ENCODE results near the gene CDH22.

CDH22 gene

DNA sequence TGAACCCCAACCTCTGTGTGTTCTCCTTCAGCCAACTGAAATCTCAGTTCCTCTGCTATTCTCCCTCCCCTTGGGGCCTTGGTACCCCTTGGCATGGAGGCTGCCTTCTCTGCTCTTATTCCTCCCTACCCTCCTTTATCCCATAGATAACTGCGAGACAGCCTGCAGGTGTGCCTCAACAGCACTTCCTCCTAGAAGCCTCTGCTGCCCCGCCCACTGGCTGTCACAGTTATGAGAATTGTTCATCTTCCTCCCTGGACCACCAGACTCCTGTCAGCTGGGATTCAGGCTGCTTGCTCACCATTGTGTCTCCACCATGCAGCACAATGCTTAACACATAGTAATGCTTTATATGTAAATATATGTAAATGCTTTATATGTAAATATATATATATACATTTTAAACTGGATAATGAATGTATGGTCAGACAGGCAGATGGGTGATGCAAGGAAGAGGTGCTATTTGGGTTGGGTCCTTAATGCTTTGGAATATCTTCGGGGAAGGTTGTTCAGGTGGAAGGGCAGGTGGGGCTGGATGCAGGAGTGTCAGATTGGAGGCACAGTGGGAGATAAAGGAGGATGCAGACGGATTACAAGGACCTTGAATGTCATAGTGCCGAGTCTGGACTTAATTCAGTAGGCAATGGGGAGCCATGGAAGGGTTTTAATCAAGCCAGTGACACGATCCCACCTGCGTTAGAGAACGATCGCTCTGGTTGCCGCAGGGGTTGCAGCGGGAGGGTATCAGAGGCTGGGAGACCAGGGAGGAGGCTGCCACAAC, 4.9 kb downstream of the CDH22 start:
- Histone ChIP-seq H3K9ac (ENCODE audit: low read depth, low read length) (no peak overlapping the region), H3K36me3 (ENCODE audit: insufficient read depth, low read length) (no peaks in the 10 kb centered on the region), H2AFZ (ENCODE audit: low read depth, low read length) (no peak overlapping the region), H3K27ac (ENCODE audit: low read length) (no peak overlapping the region), H3K9me3 (ENCODE audit: insufficient read depth, low read length, severe bottlenecking) (no peaks in the 10 kb centered on the region), H3K27me3 (ENCODE audit: insufficient read depth, low read length, poor library complexity) (peaks cover 24% of the 10 kb centered on the region), H3K4me2 (ENCODE audit: insufficient read depth, low read length) (no peak overlapping the region), H3K79me2 (ENCODE audit: insufficient read depth, low read length) (no peaks in the 10 kb centered on the region), H3K4me1 (ENCODE audit: insufficient read depth, low read length) (no peaks in the 10 kb centered on the region), H3K4me3 (ENCODE audit: low read depth in 1 of 2, low read length in 2 of 2) (no peak overlapping the region), H4K20me1 (ENCODE audit: insufficient read depth, low read length) (peaks cover 17% of the 10 kb centered on the region)
- ATAC-seq (ENCODE audit: insufficient read depth, low read depth): no peak
- TF ChIP-seq EZH2 (IDR thresholded peaks at IDR 0.05; ENCODE audit: borderline replicate concordance, low read depth, low read length, severe bottlenecking): no peak
- TF ChIP-seq, protein P1, sequence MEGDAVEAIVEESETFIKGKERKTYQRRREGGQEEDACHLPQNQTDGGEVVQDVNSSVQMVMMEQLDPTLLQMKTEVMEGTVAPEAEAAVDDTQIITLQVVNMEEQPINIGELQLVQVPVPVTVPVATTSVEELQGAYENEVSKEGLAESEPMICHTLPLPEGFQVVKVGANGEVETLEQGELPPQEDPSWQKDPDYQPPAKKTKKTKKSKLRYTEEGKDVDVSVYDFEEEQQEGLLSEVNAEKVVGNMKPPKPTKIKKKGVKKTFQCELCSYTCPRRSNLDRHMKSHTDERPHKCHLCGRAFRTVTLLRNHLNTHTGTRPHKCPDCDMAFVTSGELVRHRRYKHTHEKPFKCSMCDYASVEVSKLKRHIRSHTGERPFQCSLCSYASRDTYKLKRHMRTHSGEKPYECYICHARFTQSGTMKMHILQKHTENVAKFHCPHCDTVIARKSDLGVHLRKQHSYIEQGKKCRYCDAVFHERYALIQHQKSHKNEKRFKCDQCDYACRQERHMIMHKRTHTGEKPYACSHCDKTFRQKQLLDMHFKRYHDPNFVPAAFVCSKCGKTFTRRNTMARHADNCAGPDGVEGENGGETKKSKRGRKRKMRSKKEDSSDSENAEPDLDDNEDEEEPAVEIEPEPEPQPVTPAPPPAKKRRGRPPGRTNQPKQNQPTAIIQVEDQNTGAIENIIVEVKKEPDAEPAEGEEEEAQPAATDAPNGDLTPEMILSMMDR (IDR thresholded peaks at IDR 0.05; ENCODE audit: borderline replicate concordance, extremely low read depth, low read length, poor library complexity, severe bottlenecking): no peak
- no peak for DNase-seq

- no peak for DNase-seq
- TF ChIP-seq EZH2 (IDR thresholded peaks at IDR 0.05; ENCODE audit: borderline replicate concordance, low read depth, low read length, severe bottlenecking): no peak
- H2AFZ ChIP-seq (ENCODE audit: low read depth, low read length): no peak overlapping the region
- H3K9ac ChIP-seq (ENCODE audit: low read depth, low read length): no peak overlapping the region
- H4K20me1 ChIP-seq (ENCODE audit: insufficient read depth, low read length): peaks cover 17% of the 10 kb centered on the region
- no peak overlapping the region for H3K4me2 ChIP-seq (ENCODE audit: insufficient read depth, low read length)
- no peak overlapping the region for H3K4me3 ChIP-seq (ENCODE audit: low read depth in 1 of 2, low read length in 2 of 2)
- H3K4me1 ChIP-seq (ENCODE audit: insufficient read depth, low read length): no peaks in the 10 kb centered on the region
- H3K9me3 ChIP-seq (ENCODE audit: insufficient read depth, low read length, severe bottlenecking): no peaks in the 10 kb centered on the region
- H3K27ac ChIP-seq (ENCODE audit: low read length): no peak overlapping the region
- no peak for ATAC-seq (ENCODE audit: insufficient read depth, low read depth)
- H3K36me3 ChIP-seq (ENCODE audit: insufficient read depth, low read length): no peaks in the 10 kb centered on the region
- H3K79me2 ChIP-seq (ENCODE audit: insufficient read depth, low read length): no peaks in the 10 kb centered on the region
- H3K27me3 ChIP-seq (ENCODE audit: insufficient read depth, low read length, poor library complexity): peaks cover 24% of the 10 kb centered on the region
Measured at GRCh38 chr20:46302106-46302505, 6.2 kb downstream of the CDH22 start.

DNA sequence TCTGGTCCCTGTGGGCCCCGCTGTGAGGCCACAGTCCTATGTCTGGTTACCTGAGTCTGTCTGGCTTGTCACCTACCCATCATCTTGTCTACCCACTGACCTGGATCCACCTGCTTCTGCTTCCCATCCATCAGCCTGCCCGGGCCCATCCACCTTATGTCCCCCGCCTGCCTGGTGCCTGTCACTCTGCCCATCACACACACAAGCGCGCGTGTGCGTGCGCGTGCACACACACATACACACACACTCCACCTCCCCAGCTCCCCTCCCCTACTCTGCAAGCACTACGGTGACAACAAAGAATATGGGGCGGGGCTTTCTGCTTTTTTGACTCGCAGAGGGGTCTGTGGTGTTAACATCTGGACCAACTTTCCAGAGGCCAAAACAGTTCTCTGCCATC, 8.0 kb downstream of the CDH22 start:
- H3K9ac ChIP-seq (ENCODE audit: low read depth, low read length): no peak overlapping the region
- no peak for TF ChIP-seq EZH2 (IDR thresholded peaks at IDR 0.05; ENCODE audit: borderline replicate concordance, low read depth, low read length, severe bottlenecking)
- TF ChIP-seq, protein P1 (IDR thresholded peaks at IDR 0.05; ENCODE audit: borderline replicate concordance, extremely low read depth, low read length, poor library complexity, severe bottlenecking): no peak
- peaks cover 21% of the 10 kb centered on the region for H3K27me3 ChIP-seq (ENCODE audit: insufficient read depth, low read length, poor library complexity)
- no peak overlapping the region for H3K4me3 ChIP-seq (ENCODE audit: low read depth in 1 of 2, low read length in 2 of 2)
- no peaks in the 10 kb centered on the region for H3K36me3 ChIP-seq (ENCODE audit: insufficient read depth, low read length)
- H4K20me1 ChIP-seq (ENCODE audit: insufficient read depth, low read length): peaks cover 14% of the 10 kb centered on the region
- no peaks in the 10 kb centered on the region for H3K79me2 ChIP-seq (ENCODE audit: insufficient read depth, low read length)
- no peak for DNase-seq
- H3K4me2 ChIP-seq (ENCODE audit: insufficient read depth, low read length): no peak overlapping the region
- no peak for ATAC-seq (ENCODE audit: insufficient read depth, low read depth)
- no peak overlapping the region for H2AFZ ChIP-seq (ENCODE audit: low read depth, low read length)
- H3K9me3 ChIP-seq (ENCODE audit: insufficient read depth, low read length, severe bottlenecking): no peaks in the 10 kb centered on the region
- no peaks in the 10 kb centered on the region for H3K4me1 ChIP-seq (ENCODE audit: insufficient read depth, low read length)
- no peak overlapping the region for H3K27ac ChIP-seq (ENCODE audit: low read length)

GRCh38 chr20:46299078-46299477, 9.2 kb downstream of the CDH22 start:
- Histone ChIP-seq H3K4me1 (ENCODE audit: insufficient read depth, low read length) (no peaks in the 10 kb centered on the region), H3K27ac (ENCODE audit: low read length) (no peak overlapping the region), H3K27me3 (ENCODE audit: insufficient read depth, low read length, poor library complexity) (peaks cover 14% of the 10 kb centered on the region), H3K79me2 (ENCODE audit: insufficient read depth, low read length) (no peaks in the 10 kb centered on the region), H3K9ac (ENCODE audit: low read depth, low read length) (no peak overlapping the region), H3K9me3 (ENCODE audit: insufficient read depth, low read length, severe bottlenecking) (no peaks in the 10 kb centered on the region), H4K20me1 (ENCODE audit: insufficient read depth, low read length) (peaks cover 17% of the 10 kb centered on the region), H2AFZ (ENCODE audit: low read depth, low read length) (no peak overlapping the region), H3K36me3 (ENCODE audit: insufficient read depth, low read length) (no peaks in the 10 kb centered on the region), H3K4me2 (ENCODE audit: insufficient read depth, low read length) (no peak overlapping the region), H3K4me3 (ENCODE audit: low read depth in 1 of 2, low read length in 2 of 2) (no peak overlapping the region)
- TF ChIP-seq, protein P1 (IDR thresholded peaks at IDR 0.05; ENCODE audit: borderline replicate concordance, extremely low read depth, low read length, poor library complexity, severe bottlenecking): no peak
- no peak for TF ChIP-seq EZH2 (IDR thresholded peaks at IDR 0.05; ENCODE audit: borderline replicate concordance, low read depth, low read length, severe bottlenecking)
- ATAC-seq (ENCODE audit: insufficient read depth, low read depth) (no peak), DNase-seq (no peak)

All from DND-41 (cell line).